Dermis lymphatic vessel endothelial cell (primary cell): ENCODE measurements around the gene GSTM2. TPM values are rescaled to one million over a fixed set of nuclear protein-coding genes. Genes with fewer than 3 reads are reported as not detected.

ENCODE experiments used
- total RNA-seq: library from RNA; depleted of rRNA; stranded (reverse); fragments of >200 nt; gene quantifications from 2 replicates; pipeline ENCODE4 v1.2.1, GENCODE V29; 2014

The GSTM2 gene
- 1.2 and 1.7 TPM in 2 replicates for total RNA-seq

DNA sequence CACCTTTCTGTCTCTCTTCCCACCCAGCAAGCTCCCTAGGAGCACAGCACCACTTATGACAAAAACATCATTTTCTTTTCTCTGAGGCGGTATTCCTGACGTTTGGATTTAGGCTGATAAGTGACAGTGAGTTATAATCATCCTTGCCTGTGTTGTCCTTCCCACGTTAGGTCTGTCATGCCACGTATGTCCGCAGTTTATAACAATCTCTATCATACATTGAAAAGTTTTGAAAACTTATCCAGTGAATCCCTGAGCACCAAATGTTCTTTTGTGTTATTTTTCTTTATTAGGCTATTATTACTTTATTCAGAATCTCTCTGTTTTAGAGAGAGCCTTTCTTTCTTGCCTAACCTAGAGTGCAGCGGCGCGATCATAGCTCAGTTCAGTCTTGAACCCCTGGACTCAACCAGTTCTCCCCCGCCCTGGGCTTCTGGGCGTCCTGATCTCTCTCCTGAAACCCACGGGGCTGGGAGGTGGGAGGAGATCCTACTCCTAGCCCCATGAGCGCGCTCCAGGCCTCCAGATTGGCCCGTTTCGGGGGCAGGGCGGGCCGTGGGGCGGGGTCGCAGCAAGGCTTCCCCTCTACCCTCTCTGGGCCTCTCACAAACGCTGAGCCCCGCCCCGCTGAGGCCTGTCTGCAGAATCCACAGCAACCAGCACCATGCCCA lies at the start of gene GSTM2:
GSTM2 (plus strand) TSS at position 606 of the 671 bp plus-strand sequence; CDS start at position 665, 59 bp downstream.

DNA sequence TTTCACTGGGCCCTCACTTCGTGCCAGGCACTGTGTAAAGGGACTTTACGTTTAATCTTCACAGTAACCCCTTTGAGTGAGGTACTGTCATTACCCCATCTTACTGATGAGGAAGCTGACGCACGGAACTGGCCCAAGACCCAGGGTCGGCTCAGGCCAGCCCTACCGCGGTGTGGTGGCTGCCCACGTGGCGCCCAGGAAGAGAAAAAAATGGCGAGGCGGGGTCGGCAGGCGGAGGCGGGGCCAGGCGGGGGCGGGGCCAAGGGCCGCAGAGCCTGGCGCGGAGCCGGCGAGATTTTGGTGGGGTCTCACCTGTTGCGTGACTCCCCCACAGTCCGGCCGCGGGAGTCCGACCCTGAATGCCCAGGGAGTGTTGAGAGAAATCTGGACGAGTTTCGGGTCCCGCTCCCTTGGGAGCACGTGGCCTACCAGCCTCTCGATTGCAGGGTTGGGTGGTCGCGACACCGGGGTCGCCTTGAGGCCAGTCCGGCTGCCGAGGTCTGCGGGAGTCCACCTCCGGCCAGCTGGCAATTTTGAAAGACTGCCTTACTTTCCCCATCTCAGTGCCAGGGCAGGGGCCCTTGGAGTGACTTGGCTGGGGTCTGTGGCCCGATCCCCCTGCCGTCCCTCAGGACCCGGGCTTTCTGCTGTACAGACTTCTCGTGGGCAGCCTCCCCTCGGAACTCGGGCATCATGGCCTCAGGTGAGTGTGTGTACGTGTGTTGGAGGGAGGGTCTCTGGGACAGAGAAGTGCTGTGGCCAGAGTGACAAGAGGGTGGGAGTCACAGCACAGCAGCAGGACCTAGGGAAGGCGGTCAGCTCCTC lies 48.1 kb upstream of the GSTM2 start, which contains the start of the genes AMPD2 and GNAT2:
AMPD2 (plus strand) TSS at position 262 of the 825 bp plus-strand sequence. CDS start 1,339 bp downstream, outside the sequence.
GNAT2 (minus strand) TSS at position 41 of the 825 bp plus-strand sequence. CDS start 6,746 bp downstream, outside the sequence.

DNA sequence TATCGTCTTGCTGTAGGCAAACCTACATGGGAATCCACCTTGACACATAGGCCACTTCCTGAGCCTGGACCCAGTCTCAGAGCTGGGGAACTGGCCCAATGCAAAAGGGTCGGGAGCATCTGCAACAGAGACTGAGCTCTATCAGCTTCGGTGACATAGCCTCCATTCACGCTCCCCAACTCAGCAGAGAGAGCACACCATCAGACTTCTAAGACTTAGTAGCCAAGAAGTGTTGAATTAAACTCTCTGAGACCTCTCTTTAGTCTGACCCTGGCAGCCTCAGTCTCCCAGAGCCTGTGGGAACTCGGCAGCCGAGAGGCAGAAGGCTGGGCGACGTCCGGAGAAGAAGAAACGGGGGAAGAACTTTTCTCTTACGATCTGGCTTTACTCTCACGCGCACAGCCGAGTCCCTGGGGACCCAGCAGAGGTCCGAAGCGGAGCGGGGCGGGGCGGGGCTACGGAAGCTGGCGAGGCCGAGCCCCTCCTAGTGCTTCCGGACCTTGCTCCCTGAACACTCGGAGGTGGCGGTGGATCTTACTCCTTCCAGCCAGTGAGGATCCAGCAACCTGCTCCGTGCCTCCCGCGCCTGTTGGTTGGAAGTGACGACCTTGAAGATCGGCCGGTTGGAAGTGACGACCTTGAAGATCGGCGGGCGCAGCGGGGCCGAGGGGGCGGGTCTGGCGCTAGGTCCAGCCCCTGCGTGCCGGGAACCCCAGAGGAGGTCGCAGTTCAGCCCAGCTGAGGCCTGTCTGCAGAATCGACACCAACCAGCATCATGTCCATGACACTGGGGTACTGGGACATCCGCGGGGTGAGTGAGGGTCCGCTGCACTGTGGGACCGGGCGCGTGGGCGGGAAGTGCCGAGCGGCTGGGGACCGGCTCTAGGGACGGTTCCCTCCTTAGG lies 12.0 kb upstream of the GSTM2 start, which contains the start of gene GSTM4:
GSTM4 (plus strand) TSS at position 485 of the 905 bp plus-strand sequence; CDS start at position 776, 291 bp downstream.

DNA sequence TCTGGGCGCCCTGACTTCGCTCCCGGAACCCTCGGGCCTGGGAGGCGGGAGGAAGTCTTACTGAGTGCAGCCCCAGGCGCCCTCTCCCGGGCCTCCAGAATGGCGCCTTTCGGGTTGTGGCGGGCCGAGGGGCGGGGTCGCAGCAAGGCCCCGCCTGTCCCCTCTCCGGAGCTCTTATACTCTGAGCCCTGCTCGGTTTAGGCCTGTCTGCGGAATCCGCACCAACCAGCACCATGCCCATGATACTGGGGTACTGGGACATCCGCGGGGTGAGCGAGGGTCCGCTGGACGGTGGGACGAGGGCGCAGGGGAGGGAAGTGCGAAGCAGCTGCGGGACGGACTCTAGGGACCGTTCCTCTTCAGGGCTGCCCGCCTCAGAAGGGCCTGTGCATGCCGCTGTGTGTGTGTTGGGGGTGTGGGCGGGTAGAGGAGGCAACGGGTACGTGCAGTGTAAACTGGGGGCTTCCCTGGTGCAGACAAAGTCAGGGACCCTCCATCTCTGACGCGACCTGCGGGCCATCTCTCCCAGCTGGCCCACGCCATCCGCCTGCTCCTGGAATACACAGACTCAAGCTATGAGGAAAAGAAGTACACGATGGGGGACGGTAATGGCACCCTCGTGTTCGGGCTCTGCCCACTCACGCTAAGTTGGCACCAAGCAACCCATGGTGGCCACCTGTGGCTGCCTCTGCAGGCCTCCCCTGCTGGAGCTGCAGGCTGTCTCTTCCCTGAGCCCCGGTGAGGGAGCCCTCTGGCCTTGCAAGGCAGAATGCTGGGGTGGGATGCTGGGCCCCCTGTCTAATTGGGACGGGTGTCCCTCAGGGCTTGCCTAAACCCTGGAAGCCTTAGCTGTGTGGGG lies 20.0 kb downstream of the GSTM2 start, which contains the start of gene GSTM1:
GSTM1 (plus strand) TSS at position 177 of the 859 bp plus-strand sequence; CDS start at position 234, 57 bp downstream.

DNA sequence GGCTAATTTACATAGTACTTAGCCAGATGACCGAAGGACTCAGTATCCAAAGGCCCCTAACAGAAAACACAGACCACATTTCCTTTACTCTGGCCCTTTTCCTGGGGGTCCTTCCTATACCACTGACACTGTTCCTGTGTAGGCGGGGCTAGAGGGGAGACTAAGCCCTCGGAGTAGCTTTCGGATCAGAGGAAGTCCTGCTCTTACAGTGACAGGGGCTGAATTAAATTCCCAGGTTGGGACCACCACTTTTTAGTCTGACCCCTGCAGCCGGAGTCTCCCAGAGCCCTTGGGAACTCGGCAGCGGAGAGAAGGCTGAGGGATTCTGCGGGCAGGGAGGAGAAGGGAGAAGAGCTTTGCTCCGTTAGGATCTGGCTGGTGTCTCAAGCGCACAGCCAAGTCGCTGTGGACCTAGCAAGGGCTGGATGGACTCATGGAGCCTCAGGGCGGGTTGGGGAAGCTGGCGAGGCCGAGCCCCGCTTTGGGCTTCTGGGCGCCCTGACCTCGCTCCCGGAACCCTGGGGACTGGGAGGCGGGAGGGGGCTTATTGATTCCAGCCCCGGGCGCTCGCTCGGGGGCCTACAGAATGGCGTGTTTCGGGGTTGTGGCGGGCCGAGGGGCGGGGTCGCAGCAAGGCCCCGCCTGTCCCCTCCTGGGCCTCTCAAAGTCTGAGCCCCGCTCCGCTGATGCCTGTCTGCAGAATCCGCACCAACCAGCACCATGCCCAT lies 43.9 kb downstream of the GSTM2 start, which contains the start of gene GSTM5:
GSTM5 (plus strand) TSS at position 659 of the 728 bp plus-strand sequence; CDS start at position 721, 62 bp downstream.

Other genes starting within 250 kb of the GSTM2 start
- 44.6 and 53.6 TPM in 2 replicates for gene PSMA5, start 241.6 kb upstream of the GSTM2 start, total RNA-seq
- under 0.01 TPM in 1 of 2 replicates, not detected in the other for gene SYPL2, start 201.5 kb upstream of the GSTM2 start, total RNA-seq
- gene ATXN7L2, start 184.2 kb upstream of the GSTM2 start, total RNA-seq, result 0.76 and 1.3 TPM in 2 replicates
- gene CYB561D1, start 174.0 kb upstream of the GSTM2 start, total RNA-seq, result 4.7 and 5.5 TPM in 2 replicates
- 1.2 and 1.7 TPM in 2 replicates for gene AMIGO1, start 158.3 kb upstream of the GSTM2 start, total RNA-seq
- gene GPR61, start 128.2 kb upstream of the GSTM2 start, total RNA-seq, result 0.11 and 0.17 TPM in 2 replicates
- gene GNAI3, start 119.4 kb upstream of the GSTM2 start, total RNA-seq, result 11.8 and 13.5 TPM in 2 replicates
- 0.11 and 0.17 TPM in 2 replicates for gene GNAT2, start 48.4 kb upstream of the GSTM2 start, total RNA-seq
- gene AMPD2, start 48.2 kb upstream of the GSTM2 start, total RNA-seq, result 20.9 and 22.6 TPM in 2 replicates
- 0.95 and 1.4 TPM in 2 replicates for gene GSTM4, start 12.0 kb upstream of the GSTM2 start, total RNA-seq
- 2.9 TPM in 1 of 2 replicates, not detected in the other for gene GSTM1, start 19.8 kb downstream of the GSTM2 start, total RNA-seq
- 0.11 TPM in 1 of 2 replicates, not detected in the other for gene GSTM5, start 44.2 kb downstream of the GSTM2 start, total RNA-seq
- gene GSTM3, start 73.0 kb downstream of the GSTM2 start, total RNA-seq, result 41.9 and 88.1 TPM in 2 replicates
- not detected in 2 replicates for gene EPS8L3, start 95.9 kb downstream of the GSTM2 start, total RNA-seq
- gene CSF1, start 242.8 kb downstream of the GSTM2 start, total RNA-seq, result 3.9 and 5.9 TPM in 2 replicates